Hepatocyte (in vitro differentiated cells): ENCODE data around the gene PPP2R5C. TPM values are rescaled to one million over a fixed set of nuclear protein-coding genes. Genes with fewer than 3 reads are reported as not detected.

Experiments used
- DNase-seq: peaks from one replicate; pipeline ENCODE4 v3.0.0-alpha.2; 2016; ENCODE audit warnings: low spot score
- H2AFZ ChIP-seq: fragments of 200-600 bp; sonication (generic); 2 replicates; pipeline ENCODE4 v1.6.0; 2016; ENCODE audit warnings: antibody characterized with exemption, mild to moderate bottlenecking
- H3K27ac ChIP-seq: fragments of 200-600 bp; sonication (generic); 2 replicates; pipeline ENCODE4 v1.5.1; 2016; ENCODE audit warnings: mild to moderate bottlenecking
- H3K27me3 ChIP-seq: fragments of 200-600 bp; sonication (generic); 2 replicates; pipeline ENCODE4 v1.6.1; 2016
- H3K36me3 ChIP-seq: fragments of 200-600 bp; sonication (generic); replicated peaks from 2 replicates; pipeline ENCODE4 v1.5.1; 2016; ENCODE audit warnings: low read depth; ENCODE audit not compliant: insufficient read depth
- H3K4me1 ChIP-seq: fragments of 200-600 bp; sonication (generic); 2 replicates; pipeline ENCODE4 v1.5.1; 2016; ENCODE audit warnings: mild to moderate bottlenecking, moderate library complexity; ENCODE audit not compliant: insufficient read depth
- H3K4me2 ChIP-seq: fragments of 200-600 bp; sonication (generic); 2 replicates; pipeline ENCODE4 v1.6.0; 2016
- H3K4me3 ChIP-seq: fragments of 200-600 bp; sonication (generic); 2 replicates; pipeline ENCODE4 v1.5.1; 2016; ENCODE audit warnings: mild to moderate bottlenecking
- H3K79me2 ChIP-seq: fragments of 200-600 bp; sonication (generic); 2 replicates; pipeline ENCODE4 v1.6.0; 2017; ENCODE audit warnings: mild to moderate bottlenecking
- H3K9me2 ChIP-seq: fragments of 200-600 bp; sonication (generic); replicated peaks from 2 replicates; pipeline ENCODE4 v1.6.0; 2017; ENCODE audit warnings: mild to moderate bottlenecking; ENCODE audit not compliant: insufficient read depth
- H3K9me3 ChIP-seq: fragments of 200-600 bp; sonication (generic); 2 replicates; pipeline ENCODE4 v1.5.1; 2016; ENCODE audit warnings: low read depth, mild to moderate bottlenecking
- H4K20me1 ChIP-seq: fragments of 200-600 bp; sonication (generic); 2 replicates; pipeline ENCODE4 v1.6.0; 2016; ENCODE audit warnings: mild to moderate bottlenecking; ENCODE audit not compliant: insufficient read depth, poor library complexity, severe bottlenecking
- EZH2 ChIP-seq: fragments of 200-600 bp; sonication (generic); IDR thresholded peaks from 2 replicates; pipeline ENCODE4 v1.6.1; 2016; ENCODE audit warnings: antibody characterized with exemption, mild to moderate bottlenecking, borderline replicate concordance
- EZH2phosphoT487 ChIP-seq: fragments of 200-600 bp; sonication (generic); IDR thresholded peaks from one replicate; pipeline ENCODE4 v1.6.1; 2018; ENCODE audit warnings: antibody characterized with exemption, mild to moderate bottlenecking, low read depth, moderate library complexity; ENCODE audit not compliant: unreplicated experiment, severe bottlenecking
- WGBS: methylation state at CpG from one replicate; pipeline ENCODE4 v1.1.6; 2016; ENCODE audit warnings: low lambda C conversion rate; ENCODE audit errors: missing lambda C conversion rate; 5-methylcytosine and 5-hydroxymethylcytosine counted together
- polyA plus RNA-seq: library from polyadenylated mRNA; unstranded; fragments of >200 nt; fragmentation: Nextera tagmentation; extraction: Ambion mirVana; gene quantifications from 2 replicates; pipeline ENCODE4 v1.2.1, GENCODE V29; 2016
- total RNA-seq: library from RNA; depleted of rRNA; stranded (reverse); fragments of >200 nt; gene quantifications from 2 replicates; pipeline ENCODE4 v1.2.3, GENCODE V29; 2014
- TF ChIP-seq, protein P1 (sequence below): fragments of 200-600 bp; sonication (generic); IDR thresholded peaks from 2 replicates; pipeline ENCODE4 v1.5.1; 2016; ENCODE audit warnings: antibody characterized with exemption, mild to moderate bottlenecking; ENCODE audit not compliant: poor library complexity

PPP2R5C gene
- total and polyA plus RNA-seq, 2 experiments from 2014 or later = 47.4 to 78.0 TPM

DNA sequence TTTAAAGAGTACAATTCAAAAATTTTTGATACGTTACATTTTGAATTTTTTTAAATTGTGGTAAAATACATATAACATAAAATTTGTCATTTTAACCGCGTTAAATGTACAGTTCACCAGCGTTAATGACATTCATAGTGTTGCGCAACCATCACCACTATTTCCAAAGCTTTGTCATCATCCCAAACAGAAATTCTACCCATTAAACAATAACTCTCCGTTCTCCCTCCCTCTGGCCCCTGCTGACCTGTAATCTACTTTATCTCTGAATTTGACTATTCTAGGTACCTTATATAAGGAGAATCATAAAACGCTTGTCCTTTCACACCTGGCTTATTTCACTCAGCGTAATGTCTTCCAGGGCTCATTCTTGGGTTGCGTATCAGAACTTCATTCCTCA lies 133.7 kb downstream of the PPP2R5C start:
- no peaks in the 10 kb centered on the region for H3K4me1 ChIP-seq
- H3K4me3 ChIP-seq = no peak overlapping the region
- no peak for TF ChIP-seq EZH2
- TF ChIP-seq, protein P1, sequence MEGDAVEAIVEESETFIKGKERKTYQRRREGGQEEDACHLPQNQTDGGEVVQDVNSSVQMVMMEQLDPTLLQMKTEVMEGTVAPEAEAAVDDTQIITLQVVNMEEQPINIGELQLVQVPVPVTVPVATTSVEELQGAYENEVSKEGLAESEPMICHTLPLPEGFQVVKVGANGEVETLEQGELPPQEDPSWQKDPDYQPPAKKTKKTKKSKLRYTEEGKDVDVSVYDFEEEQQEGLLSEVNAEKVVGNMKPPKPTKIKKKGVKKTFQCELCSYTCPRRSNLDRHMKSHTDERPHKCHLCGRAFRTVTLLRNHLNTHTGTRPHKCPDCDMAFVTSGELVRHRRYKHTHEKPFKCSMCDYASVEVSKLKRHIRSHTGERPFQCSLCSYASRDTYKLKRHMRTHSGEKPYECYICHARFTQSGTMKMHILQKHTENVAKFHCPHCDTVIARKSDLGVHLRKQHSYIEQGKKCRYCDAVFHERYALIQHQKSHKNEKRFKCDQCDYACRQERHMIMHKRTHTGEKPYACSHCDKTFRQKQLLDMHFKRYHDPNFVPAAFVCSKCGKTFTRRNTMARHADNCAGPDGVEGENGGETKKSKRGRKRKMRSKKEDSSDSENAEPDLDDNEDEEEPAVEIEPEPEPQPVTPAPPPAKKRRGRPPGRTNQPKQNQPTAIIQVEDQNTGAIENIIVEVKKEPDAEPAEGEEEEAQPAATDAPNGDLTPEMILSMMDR = no peak
- TF ChIP-seq EZH2phosphoT487 = no peak

DNA sequence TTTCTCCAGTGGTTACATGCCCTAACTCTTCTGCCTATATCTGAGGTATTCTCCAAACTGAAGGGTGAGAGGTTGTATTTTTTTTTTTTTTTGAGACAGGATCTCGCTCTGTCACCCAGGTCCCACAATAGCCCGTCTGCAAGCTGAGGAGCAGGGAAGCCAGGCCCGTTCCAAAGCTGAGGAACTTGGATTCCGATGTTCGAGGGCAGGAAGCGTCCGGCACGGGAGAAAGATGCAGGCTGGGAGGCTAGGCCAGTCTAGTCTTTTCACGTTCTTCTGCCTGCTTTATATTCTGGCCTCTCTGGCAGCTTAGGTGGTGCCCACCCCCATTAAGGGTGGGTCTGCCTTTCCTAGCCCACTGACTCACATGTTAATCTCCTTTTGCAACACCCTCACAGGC lies 135.8 kb downstream of the PPP2R5C start:
- H4K20me1 ChIP-seq = no peaks in the 10 kb centered on the region
- H3K4me2 ChIP-seq = no peak overlapping the region
- H3K27ac ChIP-seq = no peak overlapping the region
- no peak for DNase-seq
- no peaks in the 10 kb centered on the region for H3K9me2 ChIP-seq
- no peaks in the 10 kb centered on the region for H3K4me1 ChIP-seq
- H3K4me3 ChIP-seq = no peak overlapping the region
- no peaks in the 10 kb centered on the region for H3K36me3 ChIP-seq
- 92% methylated on average over 9 of the region's 9 CpGs for WGBS
- no peaks in the 10 kb centered on the region for H3K9me3 ChIP-seq
- TF ChIP-seq EZH2phosphoT487 (no peak), EZH2 (no peak)
- TF ChIP-seq, protein P1 = no peak
- no peaks in the 10 kb centered on the region for H3K79me2 ChIP-seq
- no peaks in the 10 kb centered on the region for H3K27me3 ChIP-seq
- no peak overlapping the region for H2AFZ ChIP-seq

More for the DNA sequence above, 133.7 kb downstream of the PPP2R5C start:
- Histone ChIP-seq H3K4me2 (no peak overlapping the region), H3K79me2 (no peaks in the 10 kb centered on the region), H2AFZ (no peak overlapping the region), H3K9me3 (no peaks in the 10 kb centered on the region), H4K20me1 (no peaks in the 10 kb centered on the region), H3K27ac (no peak overlapping the region), H3K36me3 (no peaks in the 10 kb centered on the region), H3K27me3 (no peaks in the 10 kb centered on the region), H3K9me2 (no peaks in the 10 kb centered on the region)
- DNase-seq = no peak
- WGBS = 98% methylated on average over 9 of the region's 9 CpGs

DNA sequence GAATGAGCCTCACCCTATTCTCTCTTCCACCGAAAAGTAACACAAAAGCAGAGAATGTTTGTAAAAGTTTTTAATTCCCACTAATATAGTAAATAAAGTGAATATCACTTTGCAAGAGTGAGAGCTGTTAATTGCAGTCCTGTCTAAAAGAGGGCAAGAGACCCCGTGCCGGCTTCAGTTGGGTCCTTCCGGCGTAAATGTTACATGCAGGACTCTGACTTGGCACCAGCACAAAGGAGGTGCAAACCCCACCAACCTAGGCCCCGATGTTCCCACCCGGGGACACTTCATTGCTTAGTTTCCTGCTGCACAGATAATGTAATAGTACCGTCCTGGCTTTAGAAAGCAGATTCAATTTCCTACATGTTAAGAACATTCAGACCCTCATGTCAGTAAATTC lies 136.9 kb downstream of the PPP2R5C start:
- WGBS = 92% methylated on average over 8 of the region's 8 CpGs
- H3K79me2 ChIP-seq = no peaks in the 10 kb centered on the region
- no peak for DNase-seq

More for the DNA sequence above, 136.9 kb downstream of the PPP2R5C start:
- H3K4me3 ChIP-seq = no peak overlapping the region
- no peaks in the 10 kb centered on the region for H4K20me1 ChIP-seq
- no peak overlapping the region for H2AFZ ChIP-seq
- H3K9me2 ChIP-seq = no peaks in the 10 kb centered on the region
- H3K4me1 ChIP-seq = no peaks in the 10 kb centered on the region
- H3K4me2 ChIP-seq = no peak overlapping the region
- TF ChIP-seq EZH2 (no peak), EZH2phosphoT487 (no peak)
- TF ChIP-seq, protein P1 = no peak
- no peaks in the 10 kb centered on the region for H3K9me3 ChIP-seq
- H3K27ac ChIP-seq = no peak overlapping the region
- H3K27me3 ChIP-seq = no peaks in the 10 kb centered on the region
- H3K36me3 ChIP-seq = no peaks in the 10 kb centered on the region
